Stimulated activated CD8-positive, alpha-beta memory T cell treated with anti-CD3 and anti-CD28 coated beads, Interleukin-15, amount 100 ng/mL, for 1 hour (primary cell): ENCODE results near the gene TRANK1.
"Not testable (repeated sequence)": the region's sequence is repeated elsewhere in the genome, so short reads cannot be mapped to it uniquely, and the experiment has no call there.

Experiments used
- DNase-seq: peaks from one replicate; pipeline ENCODE4 v3.0.0-alpha.2; 2020; ENCODE audit warnings: low read depth

TRANK1 gene

GRCh38 chr3:36957063-36957462 lies 12.2 kb upstream of the TRANK1 start:
- no peak for DNase-seq

- no peak for DNase-seq
Measured at GRCh38 chr3:36956155-36956554, 11.3 kb upstream of the TRANK1 start.

- no peak for DNase-seq
Measured at GRCh38 chr3:36954452-36955134, 9.7 kb upstream of the TRANK1 start.

DNA sequence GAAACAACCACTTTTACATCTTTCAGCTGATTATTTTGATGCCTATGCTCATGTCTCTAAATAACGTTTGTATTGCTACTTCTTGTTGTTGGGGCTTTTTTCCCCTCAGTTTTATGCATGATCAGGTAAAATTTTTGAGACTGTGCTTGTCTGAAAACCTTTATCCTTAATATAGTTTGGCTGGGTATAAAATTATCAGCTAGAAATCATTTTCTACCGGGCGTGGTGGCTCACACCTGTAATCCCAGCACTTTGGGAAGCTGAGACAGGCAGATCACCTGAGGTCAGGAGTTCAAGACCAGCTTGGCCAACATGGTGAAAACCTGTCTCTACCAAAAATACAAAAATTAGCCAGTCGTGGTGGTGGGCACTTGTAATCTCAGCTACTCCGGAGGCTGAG lies 3.0 kb upstream of the TRANK1 start:
- not testable (repeated sequence) for DNase-seq

- DNase-seq: no peak
Measured at GRCh38 chr3:36945333-36945980, 603 bp upstream of the TRANK1 start.

GRCh38 chr3:36944012-36944640 lies 728 bp downstream of the TRANK1 start:
- no peak for DNase-seq

- no peak for DNase-seq
Measured at GRCh38 chr3:36943601-36944000, 1.3 kb downstream of the TRANK1 start.

- no peak for DNase-seq
Measured at GRCh38 chr3:36942638-36943248, 2.1 kb downstream of the TRANK1 start.

DNA sequence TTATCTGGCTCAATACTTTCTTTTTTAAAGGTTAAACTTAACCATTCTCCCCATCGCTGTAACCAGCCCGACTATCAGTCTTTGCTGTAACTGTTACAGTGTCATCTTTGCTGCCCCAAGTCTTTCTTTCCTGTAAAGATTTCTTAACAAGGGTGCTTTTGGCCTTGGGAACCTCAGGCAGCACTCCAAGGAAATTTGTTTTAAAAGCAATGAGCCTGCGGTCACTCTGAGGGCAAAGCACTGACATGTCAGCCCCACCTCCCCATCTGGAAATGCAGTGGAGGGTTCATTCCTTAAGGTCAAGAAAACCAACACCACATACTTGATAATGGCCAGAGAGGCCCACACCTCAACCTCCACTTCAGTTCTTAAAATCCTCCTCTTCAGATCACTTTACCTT lies 3.2 kb downstream of the TRANK1 start:
- no peak for DNase-seq

GRCh38 chr3:36941162-36941561 lies 3.7 kb downstream of the TRANK1 start:
- no peak for DNase-seq

GRCh38 chr3:36937492-36937891 lies 7.4 kb downstream of the TRANK1 start:
- no peak for DNase-seq

GRCh38 chr3:36933540-36934296 lies 11.1 kb downstream of the TRANK1 start:
- DNase-seq: no peak

- DNase-seq: not testable (repeated sequence)
Measured at GRCh38 chr3:36931424-36931823, 13.4 kb downstream of the TRANK1 start.

DNA sequence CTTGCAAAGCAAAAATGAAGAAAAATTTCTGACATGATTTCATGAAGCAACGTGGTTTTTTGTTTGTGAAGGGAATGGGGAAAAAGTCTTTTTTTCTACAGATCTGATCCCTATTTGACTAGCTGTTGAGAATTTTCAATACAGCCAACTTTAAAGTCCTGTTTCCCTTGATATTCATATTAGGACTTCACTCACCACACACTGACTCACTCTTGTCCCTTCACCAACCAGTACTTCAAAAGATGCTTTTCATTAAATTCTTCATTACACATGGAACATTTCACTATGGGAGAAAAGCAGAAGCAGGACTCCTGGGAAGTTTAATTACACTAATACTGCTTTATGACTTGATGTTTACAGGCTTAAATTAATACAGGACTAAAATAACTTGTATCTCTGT lies 16.6 kb downstream of the TRANK1 start:
- no peak for DNase-seq

DNA sequence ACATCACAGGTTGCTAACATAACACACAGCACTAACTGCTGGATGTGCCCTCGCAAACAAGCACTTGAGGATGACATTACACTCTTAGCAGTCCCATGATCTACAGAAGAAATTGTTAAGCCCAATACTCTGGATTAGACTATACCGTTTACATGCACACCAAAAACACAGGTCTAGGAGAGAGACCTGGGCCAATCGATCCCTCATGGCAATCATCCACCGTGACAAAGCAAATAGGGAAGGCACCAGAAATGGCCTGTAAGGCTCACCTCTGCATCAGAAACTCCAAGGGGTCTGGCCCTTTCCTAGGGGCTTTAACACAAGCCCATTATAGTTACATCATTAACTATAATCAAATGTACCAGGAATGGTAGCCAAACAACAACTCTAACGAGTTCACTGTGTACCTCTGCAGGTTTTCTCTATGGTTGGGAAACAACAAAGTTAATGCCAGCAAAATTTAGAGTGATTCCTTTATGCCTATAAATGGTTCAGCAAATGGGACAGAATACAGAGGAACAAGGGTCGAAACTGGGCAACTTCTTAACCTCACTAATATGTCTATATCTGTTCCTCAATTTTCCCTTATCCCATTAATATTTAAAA lies 18.5 kb downstream of the TRANK1 start:
- no peak for DNase-seq

GRCh38 chr3:36924744-36925521 lies 19.9 kb downstream of the TRANK1 start:
- no peak for DNase-seq

DNA sequence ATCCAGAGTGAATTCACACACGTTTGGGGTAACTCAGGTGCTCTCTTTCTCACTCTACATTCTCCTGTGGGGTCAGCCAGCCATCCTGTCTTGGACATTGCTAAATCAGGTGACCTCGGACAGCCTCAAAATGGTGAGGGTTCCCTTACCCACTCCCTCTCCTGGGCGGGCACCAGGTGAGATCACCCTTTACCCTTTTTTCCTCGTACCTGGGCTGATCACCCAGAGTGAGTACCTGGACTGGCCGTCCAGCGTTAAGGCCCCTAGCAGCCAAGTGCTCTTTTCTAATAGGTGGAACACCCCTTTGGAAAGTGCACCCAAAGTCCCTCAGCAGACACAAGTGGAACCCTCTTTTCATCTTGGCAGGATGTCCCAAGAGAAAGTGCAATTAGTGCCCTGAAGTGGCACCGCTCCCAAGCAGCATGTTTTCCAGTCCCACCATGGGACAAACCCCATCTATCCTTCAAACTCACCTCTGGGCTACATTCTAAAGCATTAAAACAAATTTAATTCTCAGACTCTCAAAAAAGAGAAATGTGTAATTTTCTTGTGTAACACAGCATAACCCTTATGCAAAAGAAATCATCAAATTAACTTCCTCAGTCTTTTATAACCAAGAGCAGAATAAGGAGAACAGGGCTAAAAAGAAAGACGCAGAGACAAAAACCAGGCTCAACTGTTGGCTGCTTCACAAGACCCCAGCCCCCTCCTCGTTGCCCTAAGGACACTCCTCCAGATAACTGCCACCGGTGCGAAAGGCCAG lies 20.7 kb downstream of the TRANK1 start:
- DNase-seq: no peak

- no peak for DNase-seq
Measured at GRCh38 chr3:36923523-36923943, 21.3 kb downstream of the TRANK1 start.

DNA sequence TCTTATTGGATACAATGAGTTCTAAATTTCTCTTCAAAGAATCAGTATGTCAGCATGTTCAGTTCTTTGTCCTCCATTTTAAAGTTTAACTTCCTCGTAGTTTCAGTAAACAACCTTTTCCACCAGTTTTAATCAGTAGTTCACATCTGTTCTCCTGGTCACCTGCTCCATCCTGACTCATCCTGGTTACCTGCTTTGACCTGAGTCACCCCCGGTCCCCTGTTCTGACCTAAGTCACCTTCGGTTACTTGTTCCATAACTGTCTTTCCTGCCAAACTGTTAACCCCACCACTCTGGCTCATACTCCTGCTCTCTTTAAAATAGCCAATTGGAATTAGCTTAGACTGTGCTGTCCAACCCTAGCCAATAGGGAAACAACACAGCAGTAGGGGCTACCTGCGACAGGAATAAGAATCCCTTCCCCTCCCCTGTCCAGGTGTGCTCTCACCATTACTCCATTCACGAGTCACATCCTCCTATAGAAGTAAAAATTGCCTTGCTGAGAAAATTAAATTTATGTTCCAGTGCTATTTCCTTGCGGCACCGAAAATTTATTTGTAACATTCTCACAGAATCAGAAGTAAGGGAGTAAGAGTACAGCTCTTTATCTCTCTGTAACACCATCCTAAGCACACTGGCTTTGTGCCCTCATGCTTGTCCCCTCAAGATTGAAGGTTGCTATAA lies 23.8 kb downstream of the TRANK1 start:
- no peak for DNase-seq
